Mucosa of descending colon (tissue), 3 donors: Measurements from ENCODE around the gene GABBR2. TPM values are rescaled to one million over a fixed set of nuclear protein-coding genes. Genes with fewer than 3 reads are reported as not detected.

Experiments used
- ATAC-seq: fragments of 200-7000 bp; cut with Tn5 transposase; one replicate; pipeline ENCODE4 v1.9.1; 2020; ENCODE audit warnings: mild to moderate bottlenecking, moderate library complexity
- DNase-seq, 3 donors: peaks; one replicate each; pipeline ENCODE4 v3.0.0-alpha.2; 2020
- H3K36me3 ChIP-seq: fragments of 200-600 bp; one replicate; pipeline ENCODE4 v1.8.0; 2021; ENCODE audit warnings: low read depth, mild to moderate bottlenecking
- H3K4me1 ChIP-seq: fragments of 200-600 bp; one replicate; pipeline ENCODE4 v1.8.0; 2021; ENCODE audit warnings: low read depth, mild to moderate bottlenecking
- H3K4me3 ChIP-seq: fragments of 200-600 bp; one replicate; pipeline ENCODE4 v1.8.0; 2021; ENCODE audit warnings: mild to moderate bottlenecking
- H3K9me3 ChIP-seq: fragments of 200-600 bp; one replicate; pipeline ENCODE4 v1.8.0; 2021; ENCODE audit warnings: mild to moderate bottlenecking
- CTCF ChIP-seq: fragments of 200-600 bp; IDR thresholded peaks from one replicate; pipeline ENCODE4 v1.8.0; 2022; ENCODE audit warnings: antibody characterized with exemption, mild to moderate bottlenecking
- intact Hi-C, 2 donors: fragments of 100-400 bp; cut with DNase I in 1 of 2; cut with micrococcal nuclease in 1 of 2; formaldehyde crosslinking; loops; one replicate each; pipeline versions ENCODE4 v1.11.0 to v1.11.1; 2022; cut with DNase I, micrococcal nuclease
- total RNA-seq, 3 donors: library from RNA; stranded (reverse); fragmentation: NEBNext Ultra II Directional in 2 of 3; extraction: Animal tissue kit (Norgen Biotek cat#: 25700) in 2 of 3; gene quantifications; one replicate each; pipeline versions ENCODE4 v1.2.1 to v1.2.4, GENCODE V29; 2021 to 2023
- donor health status: DM: no; HTN: no; CAD: no; lungs with moderate emphysema.
- donor health status: DM: no; HTN: no; CAD: no.
- donor health status: DM: no; HTN: yes; CAD: no.

The GABBR2 gene
- total RNA-seq, 3 donors from 2014 or later: 0.35 TPM; not detected in 2

GRCh38 chr9:98369471-98369870, 339.3 kb downstream of the GABBR2 start:
- no peak for ATAC-seq
- no peak for DNase-seq
- Histone ChIP-seq H3K9me3 (peaks cover 16% of the 10 kb centered on the region), H3K36me3 (no peaks in the 10 kb centered on the region), H3K4me1 (no peaks in the 10 kb centered on the region), H3K4me3 (no peak overlapping the region)
- TF ChIP-seq CTCF: no peak
- intact Hi-C loops: no loop called here

- H3K4me3 ChIP-seq: no peak overlapping the region
- no peak for TF ChIP-seq CTCF
- peaks cover 16% of the 10 kb centered on the region for H3K9me3 ChIP-seq
- H3K36me3 ChIP-seq: no peaks in the 10 kb centered on the region
- ATAC-seq (no peak), DNase-seq (no peak)
- intact Hi-C loops: no loop called here
- H3K4me1 ChIP-seq: no peaks in the 10 kb centered on the region
These were observed 339.7 kb downstream of the GABBR2 start for GRCh38 chr9:98369066-98369425.

- no peak for DNase-seq
These were observed 340.2 kb downstream of the GABBR2 start for GRCh38 chr9:98368366-98369065.

GRCh38 chr9:98367923-98368322, 340.8 kb downstream of the GABBR2 start:
- DNase-seq: no peak
- TF ChIP-seq CTCF: no peak
- ATAC-seq: no peak
- intact Hi-C loops: no loop called here
- Histone ChIP-seq H3K4me3 (no peak overlapping the region), H3K4me1 (no peaks in the 10 kb centered on the region), H3K9me3 (peaks cover 16% of the 10 kb centered on the region), H3K36me3 (no peaks in the 10 kb centered on the region)

More at GRCh38 chr9:98368366-98369065, 340.2 kb downstream of the GABBR2 start:
- no peak for TF ChIP-seq CTCF
- no peak overlapping the region for H3K4me3 ChIP-seq
- intact Hi-C loops: no loop called here
- H3K36me3 ChIP-seq: no peaks in the 10 kb centered on the region
- peaks cover 16% of the 10 kb centered on the region for H3K9me3 ChIP-seq
- ATAC-seq: no peak
- H3K4me1 ChIP-seq: no peaks in the 10 kb centered on the region

DNA sequence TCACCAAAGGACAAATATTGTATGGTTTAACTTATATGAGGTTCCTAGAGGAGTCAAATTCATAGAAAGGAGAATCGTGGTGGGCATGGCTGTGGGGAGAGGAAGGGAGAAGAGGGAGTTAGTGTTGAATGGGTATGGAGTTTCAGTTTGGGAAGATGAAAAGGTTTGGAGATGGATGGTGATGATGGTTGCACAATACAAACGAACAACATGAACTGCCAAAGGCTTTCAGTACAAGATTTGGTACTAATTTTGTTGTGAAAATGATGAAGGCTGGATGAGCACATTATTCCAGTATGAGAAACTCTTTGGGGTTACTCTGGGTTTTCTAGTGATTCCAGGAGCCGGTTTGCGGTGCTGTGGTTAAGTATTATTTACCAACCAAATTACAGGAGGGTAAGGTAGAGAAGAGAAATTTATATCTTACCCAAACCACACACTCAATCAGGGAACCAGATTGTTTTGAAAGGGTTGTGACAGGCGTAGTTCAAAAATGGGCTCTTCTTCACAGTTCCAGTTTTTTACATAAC, 341.3 kb downstream of the GABBR2 start:
- no peak for DNase-seq
- peaks cover 16% of the 10 kb centered on the region for H3K9me3 ChIP-seq
- ATAC-seq: no peak
- intact Hi-C loops: no loop called here
- TF ChIP-seq CTCF: no peak
- no peak overlapping the region for H3K4me3 ChIP-seq
- H3K4me1 ChIP-seq: no peaks in the 10 kb centered on the region
- no peaks in the 10 kb centered on the region for H3K36me3 ChIP-seq
